Measurements from ENCODE around the gene ALKBH7. TPM values are rescaled to one million over a fixed set of nuclear protein-coding genes. Genes with fewer than 3 reads are reported as not detected.

Gene ALKBH7
- total and polyA plus RNA-seq, 10 of the 15 experiments (the other 5 are each of a cell fraction or from before 2014, with no cell fraction given): 0.31 to 82.5 (median 37.6) TPM

- RAD21 ChIA-PET (ENCODE audit: unreplicated experiment): interaction anchor here (0.8 to 1.6 kb wide), 3 partner anchors 21 to 31 kb away, joined by 3 to 5 read pairs (median 4); partner anchors contain the start of genes ALKBH7 and KHSRP
Observed at GRCh38 chr19:6393983-6394412, 21.4 kb downstream of the ALKBH7 start.

GRCh38 chr19:6394831-6395230 is 22.2 kb downstream of the ALKBH7 start:
- H2AFZ ChIP-seq (ENCODE audit: control insufficient read depth, low read depth, low read length): no peak overlapping the region

More at GRCh38 chr19:6393983-6394412, 21.4 kb downstream of the ALKBH7 start:
- FAIRE-seq (no peak), DNase-seq (ENCODE audit: low read depth, low spot score) (peak; percentile 63), ATAC-seq (no peak; the same call in 2 of the 3 replicates)
- peak; percentile 38; the same call in 1 of the 2 replicates for TF ChIP-seq SMARCA5 (IDR thresholded peaks at IDR 0.05)
- TF ChIP-seq CHD2 (IDR thresholded peaks at IDR 0.05; ENCODE audit: borderline replicate concordance, low read depth, low read length): no peak
- TF ChIP-seq DPF2 (IDR thresholded peaks at IDR 0.05): peak; percentile 2
- H3K4me1 ChIP-seq (ENCODE audit: control insufficient read depth, insufficient read depth, low read length): peaks cover 11% of the 10 kb centered on the region
- ChIA-PET CTCF (interaction anchor here (0.6 to 1.1 kb wide), 5 partner anchors 14 to 469 kb away, joined by 3 to 4 read pairs (median 4); no protein-coding TSS in a partner anchor), POLR2A (interaction anchor here (1.2 to 1.7 kb wide), 2 partner anchors 22 to 31 kb away, joined by 5 to 9 read pairs; partner anchors contain the start of genes ALKBH7 and KHSRP), SMC1A (ENCODE audit: uncharacterized antibody, unreplicated experiment) (interaction anchor here (1.1 to 1.5 kb wide), 3 partner anchors 10 to 31 kb away, joined by 3 read pairs; partner anchors contain the start of genes ALKBH7 and KHSRP)
- BruUV-seq (replicated peaks): no TSS peak
- H3K4me3 ChIP-seq: peak overlapping the region; percentile 99
- no peaks in the 10 kb centered on the region for H3K27me3 ChIP-seq (replicated peaks in 1 of 2; ENCODE audit: control insufficient read depth in 2 of 2, insufficient read depth in 2 of 2, low read length in 1 of 2)
- no peaks in the 10 kb centered on the region for H4K20me1 ChIP-seq (ENCODE audit: control insufficient read depth, insufficient read depth)
- no peaks in the 10 kb centered on the region for H3K9me3 ChIP-seq (replicated peaks; ENCODE audit: control insufficient read depth, insufficient read depth, low read length)
- intact Hi-C loops (cut with micrococcal nuclease; ENCODE audit: unreplicated experiment) (loop anchor here (1.0 to 10.0 kb wide), 2 partner anchors 31 to 111 kb away; partner anchors contain the start of gene TUBB4A), in situ Hi-C loops (cut with MboI) (no loop called here)
- peak overlapping the region; percentile 78 for H3K9ac ChIP-seq (ENCODE audit: control insufficient read depth, insufficient read depth, low read length)
- WGBS (ENCODE audit: insufficient coverage, insufficient replicate concordance, low lambda C conversion rate, missing lambda C conversion rate): 29% methylated on average over 14 of the region's 14 CpGs
- H3K4me2 ChIP-seq (ENCODE audit: control insufficient read depth, insufficient read depth): peak overlapping the region; percentile 99
- H2AFZ ChIP-seq (ENCODE audit: control insufficient read depth, low read depth, low read length): peak overlapping the region; percentile 99
- H3K27ac ChIP-seq (ENCODE audit: control insufficient read depth, insufficient read depth): peak overlapping the region; percentile 93
- H3K36me3 ChIP-seq (ENCODE audit: control insufficient read depth in 2 of 2, insufficient read depth in 2 of 2, low read length in 1 of 2): peaks cover 4 to 16% of the 10 kb centered on the region in 2 experiments; a peak in 3 of 4 replicates
- peaks cover 22% of the 10 kb centered on the region for H3K79me2 ChIP-seq (ENCODE audit: control insufficient read depth, insufficient read depth, low read length)

More at GRCh38 chr19:6394831-6395230, 22.2 kb downstream of the ALKBH7 start:
- peaks cover 11% of the 10 kb centered on the region for H3K4me1 ChIP-seq (ENCODE audit: control insufficient read depth, insufficient read depth, low read length)
- in situ Hi-C loops (cut with MboI): no loop called here
- H3K36me3 ChIP-seq (ENCODE audit: control insufficient read depth in 2 of 2, insufficient read depth in 2 of 2, low read length in 1 of 2): peaks cover 0 to 10% of the 10 kb centered on the region in 2 experiments; a peak in 1 of 4 replicates
- H3K27me3 ChIP-seq (replicated peaks in 1 of 2; ENCODE audit: control insufficient read depth in 2 of 2, insufficient read depth in 2 of 2, low read length in 1 of 2): no peaks in the 10 kb centered on the region
- FAIRE-seq: no peak
- H3K4me3 ChIP-seq: no peak overlapping the region
- ChIA-PET RAD21 (ENCODE audit: unreplicated experiment) (interaction anchor here (1.2 kb wide), 1 partner anchor 22 kb away, joined by 3 read pairs; the partner anchor contains the start of gene ALKBH7), CTCF (no interaction called here), SMC1A (ENCODE audit: uncharacterized antibody, unreplicated experiment) (interaction anchor here (1.5 kb wide), 1 partner anchor 9 kb away, joined by 3 read pairs; no protein-coding TSS in a partner anchor), POLR2A (interaction anchor here (1.7 kb wide), 1 partner anchor 30 kb away, joined by 5 read pairs; the partner anchor contains the start of gene KHSRP)
- no TSS peak for BruUV-seq (replicated peaks)
- 71% methylated on average over 3 of the region's 3 CpGs for WGBS (ENCODE audit: insufficient coverage, insufficient replicate concordance, low lambda C conversion rate, missing lambda C conversion rate)
- H3K9me3 ChIP-seq (replicated peaks; ENCODE audit: control insufficient read depth, insufficient read depth, low read length): no peaks in the 10 kb centered on the region
- peaks cover 22% of the 10 kb centered on the region for H3K79me2 ChIP-seq (ENCODE audit: control insufficient read depth, insufficient read depth, low read length)
- H4K20me1 ChIP-seq (ENCODE audit: control insufficient read depth, insufficient read depth): no peaks in the 10 kb centered on the region
- DNase-seq (ENCODE audit: low read depth, low spot score): no peak
- H3K9ac ChIP-seq (ENCODE audit: control insufficient read depth, insufficient read depth, low read length): no peak overlapping the region
- no peak for TF ChIP-seq CBX5 (IDR thresholded peaks at IDR 0.05; ENCODE audit: low read depth)
- TF ChIP-seq ATF3 (IDR thresholded peaks at IDR 0.05; ENCODE audit: borderline replicate concordance, extremely low read depth, low read depth, low read length): no peak
- TF ChIP-seq SUPT20H (IDR thresholded peaks at IDR 0.05; ENCODE audit: borderline replicate concordance, control insufficient read depth, low read depth, low read length): no peak
- TF ChIP-seq ZNF274 (IDR thresholded peaks at IDR 0.05; ENCODE audit: insufficient read depth, insufficient read length): no peak
- no peak for ATAC-seq
- no peak overlapping the region for H3K4me2 ChIP-seq (ENCODE audit: control insufficient read depth, insufficient read depth)
- no peak overlapping the region for H3K27ac ChIP-seq (ENCODE audit: control insufficient read depth, insufficient read depth)
- intact Hi-C loops (cut with micrococcal nuclease; ENCODE audit: unreplicated experiment): loop anchor here (10.0 kb wide), 1 partner anchor 110 kb away; the partner anchor contains the start of gene TUBB4A

All from GM12878 (cell line).